NCI-H187 treated with DMSO at 0.1 percent for 48 hours (cell line): ENCODE data around the gene PRKCE.
"Not testable (repeated sequence)": the region's sequence is repeated elsewhere in the genome, so short reads cannot be mapped to it uniquely, and the experiment has no call there.

ENCODE experiments used
- DNase-seq: peaks from one replicate; lab custom pipeline; 2025; lab: John Stamatoyannopoulos, UW

The PRKCE gene

DNA sequence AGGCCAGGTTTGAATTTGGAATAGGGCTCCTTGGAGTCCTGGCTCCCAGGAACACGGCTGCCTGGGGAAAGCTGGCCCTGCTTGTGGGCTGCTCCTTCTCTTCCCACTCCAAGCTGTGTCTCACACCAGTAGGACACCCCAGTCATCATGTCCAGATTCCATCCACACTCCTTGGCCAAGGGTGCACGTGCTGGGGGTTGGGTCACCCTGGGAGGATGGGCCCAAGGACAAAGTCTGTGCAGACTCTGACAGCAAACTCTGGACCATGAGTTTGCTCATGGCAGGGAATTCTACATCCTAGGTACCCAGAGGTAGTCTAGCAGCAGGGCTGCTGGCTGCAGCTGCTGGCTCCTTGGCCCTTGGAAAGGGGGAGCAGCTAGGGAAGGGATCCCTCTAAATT lies 543.4 kb downstream of the PRKCE start:
- no peak for DNase-seq

DNA sequence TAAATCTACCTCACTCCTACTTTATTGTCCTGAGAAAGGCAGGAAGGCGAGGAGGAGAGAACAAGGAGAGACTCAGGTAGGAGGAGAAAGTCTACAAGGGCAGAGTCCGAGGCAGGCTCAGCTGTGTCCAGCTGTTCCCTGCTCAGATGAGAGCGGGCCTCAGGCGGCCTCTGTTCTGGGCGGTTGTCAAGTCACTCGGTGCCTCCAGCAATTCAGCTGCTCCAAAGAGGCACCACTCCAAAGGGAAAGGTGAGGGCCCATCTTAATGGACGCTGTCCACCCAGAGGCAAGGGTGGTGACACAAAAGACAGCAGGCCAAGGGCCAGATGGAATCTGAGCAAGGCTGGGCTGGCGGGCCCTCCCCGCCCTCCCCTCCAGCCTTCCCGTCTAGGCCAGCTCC lies 544.3 kb downstream of the PRKCE start:
- no peak for DNase-seq

DNA sequence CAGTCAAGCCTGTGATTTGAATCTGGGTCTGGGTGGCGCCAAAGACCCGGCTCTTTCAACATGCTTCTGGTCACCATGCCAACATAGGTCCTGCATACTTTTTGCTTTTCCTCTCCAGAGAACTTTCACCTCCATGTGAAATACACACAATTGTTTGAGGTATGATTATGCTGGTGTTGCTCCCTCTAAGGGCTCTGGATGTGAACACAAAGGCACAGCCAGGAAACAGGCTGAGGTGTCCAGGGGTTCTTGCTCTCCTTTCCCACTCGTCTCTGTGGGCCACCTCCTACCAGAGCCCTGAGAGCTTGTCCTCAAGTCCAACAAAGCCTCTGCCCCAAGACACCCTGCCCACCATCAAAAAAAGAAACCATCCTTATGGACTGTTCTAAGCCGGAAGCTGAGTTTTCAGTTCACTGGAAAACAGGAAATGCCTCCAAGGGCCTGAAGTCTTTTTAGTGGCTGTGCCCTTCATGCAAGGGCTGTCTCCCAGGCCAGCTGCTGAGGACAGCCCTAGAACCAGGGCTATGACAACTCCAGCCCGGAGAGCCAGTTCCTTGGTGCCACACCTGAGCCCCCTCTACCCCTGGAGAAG lies 545.5 kb downstream of the PRKCE start:
- no peak for DNase-seq

DNA sequence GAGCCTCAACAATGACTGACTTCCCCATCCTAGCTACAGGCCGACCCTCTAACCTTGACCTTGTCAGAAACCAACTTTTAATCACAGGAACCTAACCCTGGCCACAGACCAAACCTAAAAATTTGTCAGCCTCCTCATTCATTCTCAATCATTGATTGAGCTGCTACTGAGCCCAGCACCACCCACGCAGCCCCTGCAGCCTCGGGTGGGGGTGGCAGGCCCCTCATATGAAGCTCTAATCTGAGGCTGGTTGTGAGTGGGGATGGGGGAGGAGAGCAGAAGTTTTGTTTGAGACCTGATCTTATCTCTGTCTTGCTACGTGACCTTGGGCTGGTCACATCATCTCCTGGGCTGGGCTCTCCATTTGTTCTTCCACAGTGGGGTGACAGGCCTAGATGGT lies 546.2 kb downstream of the PRKCE start:
- no peak for DNase-seq

DNA sequence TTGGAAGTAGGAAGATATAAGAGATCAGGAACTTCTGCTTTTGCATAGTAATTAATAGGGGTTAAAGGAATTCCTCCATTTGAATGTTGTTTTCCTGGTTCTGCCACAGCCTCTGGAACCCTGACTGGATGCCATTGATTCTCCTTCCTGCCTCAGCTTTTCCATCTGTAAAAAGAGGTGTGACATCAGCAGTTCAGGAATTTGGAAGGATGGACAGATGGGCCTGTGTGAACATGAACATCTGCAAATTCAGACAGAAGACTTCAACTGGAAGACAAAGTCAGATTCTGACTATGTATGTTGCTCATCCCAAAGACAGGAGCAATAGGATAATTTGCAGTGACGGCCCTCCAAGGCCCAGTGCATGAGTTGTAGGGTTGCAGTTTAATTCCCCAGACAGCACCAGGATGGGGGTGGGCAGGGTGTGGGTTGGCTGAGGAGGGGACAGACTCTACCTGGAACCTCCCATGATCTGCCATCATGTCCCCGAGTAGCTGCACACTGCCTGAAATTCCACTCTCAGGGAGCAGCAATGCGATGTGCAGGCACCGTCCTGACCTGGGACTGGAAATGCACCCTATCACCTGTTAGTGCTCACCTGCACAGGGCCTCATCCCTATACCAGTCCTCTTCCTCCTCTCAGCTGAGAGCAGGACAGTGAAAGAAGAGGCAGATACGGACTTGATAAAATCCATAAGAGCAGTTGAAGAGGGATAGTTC lies 546.8 kb downstream of the PRKCE start:
- no peak for DNase-seq

DNA sequence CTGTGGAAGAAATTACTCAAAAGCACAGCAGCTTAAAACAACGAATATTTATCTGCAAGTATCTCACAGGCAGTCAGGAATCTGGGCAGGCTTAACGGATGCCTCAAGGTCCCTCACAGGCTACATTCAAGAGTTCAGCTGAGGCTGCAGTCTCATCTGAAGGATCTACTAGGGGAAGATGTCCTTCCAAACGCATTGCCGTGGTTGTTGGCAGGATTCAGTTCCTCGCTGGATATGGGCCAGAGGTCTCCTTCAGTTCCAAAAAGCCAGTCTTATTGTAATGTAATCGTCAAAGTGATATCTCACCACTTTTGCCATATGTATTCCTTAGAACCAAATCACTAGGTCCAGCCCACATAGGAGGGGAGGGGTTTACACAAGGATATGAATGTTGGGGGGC lies 547.5 kb downstream of the PRKCE start:
- DNase-seq: no peak

DNA sequence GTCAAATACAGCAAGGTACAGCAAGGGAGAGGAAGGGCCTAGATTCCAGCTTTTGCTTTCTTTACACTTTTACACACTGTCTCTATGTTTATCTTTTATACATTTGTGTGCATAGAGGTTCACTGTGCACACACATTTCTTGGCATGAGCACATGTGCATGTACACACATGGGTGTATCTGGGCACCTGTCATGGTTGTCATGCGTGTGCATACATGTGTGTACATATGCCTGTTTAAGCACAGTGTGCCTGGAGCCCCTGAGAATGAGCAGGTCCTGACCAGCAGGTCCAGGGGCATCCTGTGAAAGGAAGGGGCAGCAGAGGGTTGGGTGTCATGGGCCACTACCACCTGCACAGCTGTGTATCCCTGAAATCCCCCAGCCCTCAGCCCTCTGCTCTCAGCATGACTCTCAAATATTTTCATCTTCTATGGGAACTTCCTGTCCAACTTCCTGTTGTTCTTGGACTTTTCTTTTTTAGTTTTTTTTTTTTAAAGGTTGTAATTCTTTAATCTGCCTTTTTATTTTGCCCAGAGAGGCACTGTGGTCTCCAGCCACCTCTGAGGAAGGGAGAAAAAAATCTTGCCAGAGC lies 548.7 kb downstream of the PRKCE start:
- no peak for DNase-seq

DNA sequence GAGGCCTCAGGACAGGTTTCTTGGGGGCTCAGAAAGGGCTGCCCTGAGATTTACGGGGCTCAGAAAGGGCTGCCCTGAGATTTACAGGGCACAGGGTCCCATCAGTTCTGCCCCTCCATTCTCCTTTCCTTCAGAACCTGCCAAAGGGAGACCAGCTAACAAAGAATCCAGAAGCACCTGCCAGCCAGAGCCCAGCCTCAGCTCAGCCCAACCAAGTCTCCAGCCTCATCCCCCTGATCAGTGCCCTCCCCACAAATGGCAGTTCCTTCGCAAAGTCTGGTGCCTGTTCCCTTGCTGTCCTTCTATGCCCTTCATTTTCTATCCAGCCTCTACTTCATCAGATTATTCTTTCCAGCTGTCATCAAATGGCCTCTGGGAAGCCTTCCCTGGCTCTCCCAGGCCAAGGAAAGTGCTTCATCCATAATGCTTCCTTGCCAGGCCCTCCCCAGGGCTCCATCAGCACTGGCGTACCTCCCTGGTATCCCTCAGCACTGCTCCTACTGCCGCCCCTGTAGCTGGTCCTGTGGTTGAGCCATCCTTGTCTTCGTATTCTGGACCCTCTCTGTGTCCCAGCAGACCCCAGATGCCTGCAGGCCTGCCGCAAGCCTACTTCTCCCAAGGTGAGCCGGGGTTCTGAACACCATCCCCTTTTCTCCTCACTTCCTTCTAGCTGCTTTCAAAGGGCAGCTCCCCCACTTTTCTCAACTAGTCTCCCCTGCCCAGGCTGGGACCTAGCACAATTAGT lies 549.6 kb downstream of the PRKCE start:
- DNase-seq: no peak

DNA sequence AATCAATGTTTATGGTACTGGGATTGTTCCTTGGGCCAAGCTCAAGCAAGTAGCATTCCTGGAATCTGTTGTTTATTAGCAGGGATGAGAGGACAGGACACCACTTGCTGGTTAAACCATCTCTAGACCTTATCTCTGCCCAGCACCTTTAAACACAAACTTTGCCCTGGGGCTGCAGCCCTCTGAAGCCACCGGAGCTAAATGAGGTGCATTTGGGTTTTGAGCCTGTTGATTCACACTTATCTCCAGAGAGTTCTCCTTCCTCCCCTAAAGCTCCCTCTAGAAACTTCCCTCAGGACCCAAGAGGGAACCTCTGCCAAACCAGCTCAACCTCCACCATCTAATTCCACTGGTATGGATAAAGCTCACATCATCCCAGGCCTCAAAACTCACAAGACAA lies 551.0 kb downstream of the PRKCE start:
- DNase-seq: no peak

DNA sequence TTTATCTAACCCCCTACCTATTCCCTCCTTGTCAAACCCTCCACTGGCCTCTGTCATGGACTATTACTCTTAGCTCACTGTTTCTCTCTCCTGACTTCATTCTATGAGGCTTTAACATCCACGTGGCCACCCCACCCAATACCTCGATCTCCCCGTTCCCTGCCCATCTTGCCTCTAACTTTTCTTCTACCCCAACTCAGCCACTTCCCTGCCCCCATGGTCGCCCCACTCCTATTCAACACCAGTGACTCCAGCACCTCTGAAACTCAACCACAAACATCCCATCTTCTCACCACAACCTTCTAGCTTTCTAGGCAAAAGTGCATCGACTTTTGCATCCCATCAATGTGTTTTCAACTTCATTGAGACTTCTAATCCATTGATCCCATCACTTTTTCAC lies 551.5 kb downstream of the PRKCE start:
- DNase-seq: no peak

DNA sequence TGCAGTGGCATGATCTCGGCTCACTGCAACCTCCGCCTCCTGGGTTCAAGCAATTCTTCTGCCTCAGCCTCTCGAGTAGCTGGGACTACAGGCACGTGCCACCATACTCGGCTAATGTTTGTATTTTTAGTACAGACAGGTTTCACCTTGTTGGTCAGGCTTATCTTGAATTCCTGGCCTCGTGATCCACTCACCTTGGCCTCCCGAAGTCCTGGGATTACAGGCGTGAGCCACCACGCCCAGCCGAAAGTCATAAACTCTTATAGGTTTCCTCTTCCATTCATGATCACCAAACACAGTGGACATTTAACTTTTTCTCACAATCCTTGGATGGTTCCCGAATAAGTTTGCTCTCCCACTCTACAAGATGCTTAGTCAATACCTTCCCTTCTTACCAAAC lies 552.2 kb downstream of the PRKCE start:
- not testable (repeated sequence) for DNase-seq

DNA sequence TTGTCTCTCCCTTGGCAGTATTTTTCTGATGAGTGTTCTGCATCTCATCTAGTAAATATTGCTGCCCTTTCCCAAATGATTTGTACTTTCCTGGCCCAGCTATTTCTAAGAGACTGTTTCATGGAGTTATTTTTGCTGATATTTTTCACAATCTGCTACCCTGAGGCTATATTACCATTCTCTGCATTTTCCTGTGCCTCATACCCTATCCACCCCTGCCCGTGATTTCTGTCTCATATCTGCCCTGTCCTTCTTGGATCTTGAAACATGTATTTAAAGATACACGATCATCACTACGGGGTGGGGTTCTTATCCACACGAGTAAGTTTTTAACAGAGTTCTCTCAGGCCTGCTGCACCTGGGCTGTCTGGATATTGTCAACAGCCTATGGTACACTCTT lies 556.1 kb downstream of the PRKCE start:
- DNase-seq: no peak

DNA sequence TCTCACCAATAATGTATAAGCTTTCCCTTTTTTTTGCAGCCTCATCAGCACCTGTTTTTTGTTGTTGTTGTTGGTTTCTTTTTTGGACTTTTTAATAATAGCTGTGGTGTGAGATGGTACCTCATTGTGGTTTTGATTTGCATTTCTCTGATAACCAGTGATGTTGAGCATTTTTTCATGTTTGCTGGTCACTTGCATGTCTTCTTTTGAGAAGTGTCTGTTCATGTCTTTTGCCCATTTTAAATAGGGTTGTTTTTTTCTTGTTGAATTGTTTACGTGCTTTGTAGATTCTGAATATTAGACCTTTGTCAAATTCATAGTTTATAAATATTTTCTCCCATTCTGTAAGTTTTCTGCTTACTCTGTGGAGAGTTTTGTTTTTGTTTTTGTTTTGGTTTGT lies 557.3 kb downstream of the PRKCE start:
- DNase-seq: no peak

DNA sequence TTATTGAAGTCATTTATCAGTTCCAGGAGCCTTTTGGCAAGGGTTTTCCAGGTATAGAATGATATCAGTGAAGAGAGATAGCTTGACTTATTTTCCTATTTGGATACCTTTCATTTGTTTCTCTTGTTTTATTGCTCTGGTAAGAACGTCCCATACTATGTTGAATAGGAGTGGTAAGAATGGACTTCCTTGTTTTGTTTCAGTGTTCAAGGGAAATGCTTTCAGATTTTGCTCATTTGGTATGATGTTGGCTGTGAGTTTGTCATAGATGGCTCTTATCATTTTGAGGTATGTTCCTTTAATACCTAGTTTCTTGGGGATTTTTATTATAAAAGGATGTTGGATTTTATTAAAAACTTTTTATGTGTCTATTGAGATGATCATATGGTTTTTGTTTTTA lies 558.6 kb downstream of the PRKCE start:
- DNase-seq: no peak

DNA sequence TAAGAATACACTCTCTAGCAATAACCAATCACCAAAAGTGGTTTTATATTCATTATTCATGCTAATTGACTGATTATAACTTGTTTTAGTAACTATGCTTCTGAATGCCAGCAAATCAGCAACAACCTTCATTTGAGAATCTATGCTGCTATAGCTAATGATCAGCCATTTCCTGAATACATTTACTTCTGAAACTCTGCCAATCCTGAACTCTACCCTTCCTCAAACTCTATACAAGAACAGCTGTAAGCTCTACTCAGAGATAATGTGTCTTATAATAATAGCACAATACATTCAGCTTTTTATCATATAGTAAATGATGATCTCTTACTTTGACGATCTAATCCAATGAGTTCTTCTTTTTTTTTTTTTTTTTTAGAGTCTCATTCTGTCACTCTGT lies 560.0 kb downstream of the PRKCE start:
- no peak for DNase-seq

DNA sequence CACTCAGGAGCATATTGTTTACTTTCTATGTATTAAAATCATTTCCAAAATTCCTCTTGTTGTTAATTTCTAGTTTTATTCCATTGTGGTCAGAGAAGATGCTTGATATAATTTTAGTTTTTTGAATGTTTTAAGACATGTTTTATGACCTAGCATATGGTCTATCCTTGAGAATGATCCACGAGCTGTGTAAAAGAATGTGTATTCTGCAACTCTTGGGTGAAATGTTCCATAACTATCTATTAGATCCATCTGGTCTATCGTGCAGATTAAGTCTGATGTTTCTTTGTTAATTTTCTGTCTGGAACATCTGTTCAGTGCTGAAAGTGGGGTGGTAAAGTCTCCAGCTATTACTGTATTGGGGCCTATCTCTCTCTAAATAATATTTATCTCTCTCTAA lies 562.4 kb downstream of the PRKCE start:
- DNase-seq: no peak

DNA sequence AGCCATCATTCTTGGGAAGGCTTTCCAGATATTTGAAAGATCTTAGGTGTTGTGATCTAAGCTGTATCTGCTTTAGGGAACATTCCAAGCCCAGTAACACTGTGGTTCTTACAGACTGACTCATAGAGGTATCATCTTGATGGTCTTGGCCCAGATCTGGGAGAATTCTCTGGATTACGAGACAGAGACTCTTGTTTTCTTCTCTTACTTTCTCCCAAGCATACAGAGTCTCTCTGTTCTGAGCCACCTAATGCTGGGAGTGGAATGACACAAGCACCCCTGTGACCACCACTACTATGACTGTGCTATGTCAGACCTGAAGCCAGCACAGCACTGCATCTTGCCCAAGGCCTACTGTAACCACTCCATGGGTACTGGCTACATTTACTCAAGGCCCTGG lies 564.7 kb downstream of the PRKCE start:
- no peak for DNase-seq

DNA sequence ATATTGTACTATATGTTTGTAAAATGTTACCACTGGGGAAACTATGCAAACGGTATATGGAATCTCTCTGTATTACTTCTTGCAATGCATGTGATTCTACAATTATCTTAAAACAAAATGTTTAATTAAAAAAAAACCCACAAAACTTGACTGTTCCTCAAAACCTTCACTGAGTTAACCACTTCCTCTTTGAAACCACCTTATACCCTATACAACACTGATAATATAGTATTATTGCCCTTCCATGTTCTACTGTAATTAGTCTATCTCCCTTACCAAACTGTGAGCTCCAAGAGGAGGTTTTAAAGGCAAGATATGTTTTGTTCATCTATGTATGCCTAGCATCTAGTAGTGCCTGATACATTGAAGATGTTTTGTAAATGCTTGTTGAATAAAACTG lies 572.0 kb downstream of the PRKCE start:
- DNase-seq: not testable (repeated sequence)

DNA sequence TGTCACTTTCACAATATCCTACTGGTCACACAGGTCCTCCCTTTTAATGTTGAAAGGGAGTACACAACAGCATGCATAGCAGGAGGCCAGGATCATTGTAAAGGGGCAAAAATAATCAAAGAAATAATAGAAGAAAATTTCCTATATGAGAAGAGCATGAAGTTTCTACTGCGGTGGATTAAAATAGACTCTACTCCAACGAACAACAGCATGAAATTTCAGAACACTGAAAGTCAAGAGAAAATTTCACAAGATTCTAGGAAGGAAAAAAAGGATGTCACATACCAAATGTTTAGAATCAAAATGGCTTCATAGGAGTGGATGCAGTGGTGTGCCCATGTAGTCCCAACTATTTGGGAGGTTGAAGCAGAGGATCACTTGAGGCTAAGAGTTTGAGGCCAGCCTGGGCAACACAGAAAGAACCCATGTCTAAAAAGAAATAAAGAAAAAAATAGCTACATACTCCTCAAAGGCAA lies 573.7 kb downstream of the PRKCE start:
- no peak for DNase-seq

DNA sequence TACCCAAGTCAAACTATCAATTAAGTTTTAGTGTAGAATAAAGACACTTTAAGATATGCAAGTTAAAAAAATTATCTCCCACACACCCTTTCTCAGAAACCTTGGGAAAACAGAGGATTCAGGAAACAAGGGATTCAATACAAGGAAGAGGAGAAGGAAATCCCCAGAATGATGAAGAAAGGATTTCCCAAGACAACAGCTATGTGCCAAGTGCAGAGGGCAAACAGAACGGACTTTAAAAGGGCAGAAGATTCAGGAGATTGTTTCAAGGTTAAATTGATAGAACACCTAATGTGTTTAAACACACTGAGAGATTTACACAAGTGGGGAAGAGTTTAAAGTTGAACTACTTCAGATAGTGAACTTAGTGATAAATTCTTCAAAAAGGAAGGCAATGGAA lies 574.3 kb downstream of the PRKCE start:
- no peak for DNase-seq

DNA sequence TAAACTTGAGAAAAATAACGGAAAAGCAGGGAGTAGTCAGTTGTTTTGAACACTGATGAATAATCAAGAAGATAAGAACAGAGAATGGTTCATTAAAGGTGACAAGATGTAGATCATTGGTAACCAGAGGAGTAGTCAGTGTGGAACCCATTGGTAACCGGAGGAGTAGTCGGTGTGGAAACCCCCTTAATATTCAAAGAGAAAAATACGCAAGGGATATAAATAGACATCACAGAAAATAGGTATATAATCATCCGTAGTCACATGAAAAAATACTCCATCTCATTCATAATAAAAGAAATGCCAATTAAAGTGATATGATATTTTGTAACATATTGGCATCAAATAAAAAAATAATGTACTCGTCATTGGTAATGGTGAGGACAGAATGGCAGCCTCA lies 575.1 kb downstream of the PRKCE start:
- DNase-seq: no peak

DNA sequence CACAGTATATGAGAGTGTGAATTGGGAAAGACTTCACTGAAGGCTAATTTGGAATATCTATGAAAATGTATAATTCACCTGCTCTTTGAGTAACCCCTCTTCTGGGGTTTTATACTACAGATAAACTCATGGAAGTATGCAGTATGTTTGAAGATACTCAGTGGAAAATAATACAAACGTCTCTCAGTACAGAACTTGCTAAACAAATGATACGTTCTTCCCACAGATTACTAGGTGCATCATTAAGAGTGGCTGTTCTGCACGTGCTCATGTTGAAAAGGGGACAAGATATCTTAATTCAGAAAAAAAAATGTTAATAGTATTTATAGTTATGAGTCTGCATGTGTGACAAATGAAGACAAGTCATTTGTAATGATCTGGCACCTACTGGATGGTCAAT lies 575.5 kb downstream of the PRKCE start:
- no peak for DNase-seq

DNA sequence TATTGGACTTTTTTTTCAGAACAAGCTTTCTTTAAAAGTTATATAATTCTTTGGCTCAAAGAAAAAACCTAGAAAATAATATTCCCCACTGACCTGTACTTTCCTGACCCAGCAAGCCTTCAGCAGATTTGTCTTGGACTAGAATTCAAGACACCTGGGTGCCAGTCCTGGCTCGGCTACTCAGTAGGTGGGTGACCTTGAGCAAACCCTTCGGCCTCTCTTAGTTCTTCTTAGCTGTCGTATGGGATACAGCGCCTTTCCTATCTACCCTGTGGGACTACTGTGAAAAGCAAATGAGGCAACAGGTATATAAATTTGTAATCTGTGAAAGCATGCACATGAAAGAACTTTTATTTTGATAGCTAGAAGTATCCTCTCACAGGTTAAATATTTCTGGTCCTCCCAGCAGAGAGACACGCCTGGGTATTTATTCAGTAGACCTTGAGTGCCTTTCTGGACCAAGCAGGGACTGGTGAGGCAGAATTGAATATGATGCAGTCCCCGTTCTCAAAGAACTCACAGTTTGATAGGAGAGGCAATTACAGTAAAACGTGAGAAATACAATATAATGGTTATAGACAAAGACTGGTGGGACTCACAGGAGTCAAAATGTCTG lies 576.3 kb downstream of the PRKCE start:
- DNase-seq: no peak
